ENCODE measurements around the gene ARSJ. TPM values are rescaled to one million over a fixed set of nuclear protein-coding genes. Genes with fewer than 3 reads are reported as not detected.

Gene ARSJ
- 10 to 100 TPM in 1 of 4 donors, 1 to 10 TPM in 3; 3.8 to 21.5 (median 7.8) TPM for total RNA-seq

DNA sequence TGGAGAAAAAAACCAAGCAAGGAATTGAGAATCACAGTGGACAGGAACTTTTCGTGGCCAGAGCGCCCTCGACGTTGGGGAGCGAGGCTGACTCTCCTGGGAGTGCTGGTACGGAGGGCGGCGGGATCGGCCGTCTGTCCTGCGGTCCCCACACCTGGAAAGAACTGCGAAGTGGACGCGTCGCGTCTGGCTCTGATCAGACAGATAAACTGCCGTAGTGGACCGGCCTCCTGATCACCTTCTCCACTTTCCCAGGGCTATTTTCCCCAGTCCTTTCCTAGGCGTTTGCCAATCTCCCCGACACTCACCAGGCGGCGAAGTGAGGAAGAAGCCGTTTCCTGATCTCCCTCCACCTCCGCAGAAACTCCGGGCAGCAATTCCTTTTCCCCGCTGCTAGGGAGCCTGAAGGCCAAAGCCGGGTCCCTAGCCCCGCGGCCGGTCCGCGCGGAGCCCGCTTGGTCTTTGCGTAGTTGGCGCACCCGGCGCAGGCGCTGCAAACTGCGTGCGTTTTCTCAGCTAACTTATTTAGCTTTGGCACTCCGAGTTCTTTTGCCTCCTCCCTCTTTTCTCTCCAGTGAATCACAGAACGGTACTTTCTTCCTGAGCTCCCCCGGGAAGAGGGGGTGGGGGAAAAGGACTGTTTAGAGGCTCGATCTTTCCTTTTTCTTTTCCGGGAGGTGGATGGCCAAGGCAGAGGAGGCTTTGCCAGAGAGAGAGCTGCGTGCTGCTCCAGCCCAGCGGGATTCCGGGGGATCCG is at the start of gene ARSJ:
TSS of gene ARSJ (minus strand) at position 500 of the 757 bp plus-strand sequence. CDS start 813 bp downstream, outside the sequence.
- TF ChIP-seq, protein P1, sequence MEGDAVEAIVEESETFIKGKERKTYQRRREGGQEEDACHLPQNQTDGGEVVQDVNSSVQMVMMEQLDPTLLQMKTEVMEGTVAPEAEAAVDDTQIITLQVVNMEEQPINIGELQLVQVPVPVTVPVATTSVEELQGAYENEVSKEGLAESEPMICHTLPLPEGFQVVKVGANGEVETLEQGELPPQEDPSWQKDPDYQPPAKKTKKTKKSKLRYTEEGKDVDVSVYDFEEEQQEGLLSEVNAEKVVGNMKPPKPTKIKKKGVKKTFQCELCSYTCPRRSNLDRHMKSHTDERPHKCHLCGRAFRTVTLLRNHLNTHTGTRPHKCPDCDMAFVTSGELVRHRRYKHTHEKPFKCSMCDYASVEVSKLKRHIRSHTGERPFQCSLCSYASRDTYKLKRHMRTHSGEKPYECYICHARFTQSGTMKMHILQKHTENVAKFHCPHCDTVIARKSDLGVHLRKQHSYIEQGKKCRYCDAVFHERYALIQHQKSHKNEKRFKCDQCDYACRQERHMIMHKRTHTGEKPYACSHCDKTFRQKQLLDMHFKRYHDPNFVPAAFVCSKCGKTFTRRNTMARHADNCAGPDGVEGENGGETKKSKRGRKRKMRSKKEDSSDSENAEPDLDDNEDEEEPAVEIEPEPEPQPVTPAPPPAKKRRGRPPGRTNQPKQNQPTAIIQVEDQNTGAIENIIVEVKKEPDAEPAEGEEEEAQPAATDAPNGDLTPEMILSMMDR (IDR thresholded peaks at IDR 0.05) = no peak
- no peak for DNase-seq (ENCODE audit: low spot score)
- ATAC-seq (ENCODE audit: low FRiP score) = peak; percentile 81

DNA sequence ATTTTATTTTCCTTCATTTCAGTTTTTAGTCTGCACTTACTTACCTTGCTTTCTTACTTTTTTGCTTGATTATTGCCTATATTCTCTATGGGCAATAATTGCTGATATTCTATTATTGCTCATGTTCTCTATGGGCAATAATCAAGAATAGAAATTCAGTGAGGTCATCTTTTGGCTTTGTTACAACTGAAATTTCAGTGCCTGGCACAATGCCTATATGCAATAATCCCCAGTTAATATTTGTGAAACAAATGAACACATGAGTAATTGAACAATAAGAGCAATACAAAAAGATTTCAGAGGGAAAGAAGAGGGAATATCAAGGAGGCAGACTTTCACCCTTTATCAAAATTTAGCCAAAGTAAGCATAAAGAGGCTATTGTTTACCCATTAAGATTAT is 48.6 kb upstream of the ARSJ start:
- TF ChIP-seq, protein P1 (IDR thresholded peaks at IDR 0.05) = no peak
- DNase-seq (ENCODE audit: low spot score) (no peak), ATAC-seq (ENCODE audit: low FRiP score) (no peak)

DNA sequence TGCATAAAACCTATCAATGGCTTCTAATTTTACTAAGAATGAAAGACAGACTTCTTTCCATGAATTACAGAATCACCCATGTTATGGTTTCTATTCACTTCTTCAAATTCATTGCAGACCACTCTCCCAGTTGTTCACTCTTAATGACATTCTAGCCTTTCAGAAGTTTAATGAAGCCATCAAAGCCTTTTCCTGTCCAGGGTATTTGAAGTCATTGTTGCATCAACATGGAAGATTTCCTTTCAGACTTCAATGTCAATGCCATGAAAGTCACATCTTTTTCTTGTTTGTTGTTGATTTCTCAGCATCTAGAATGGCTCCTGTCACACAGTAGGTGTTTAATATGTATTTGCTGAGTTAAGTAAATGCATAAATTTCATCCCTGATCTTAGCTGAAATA is 48.1 kb upstream of the ARSJ start:
- DNase-seq (ENCODE audit: low spot score) (no peak), ATAC-seq (ENCODE audit: low FRiP score) (no peak)
- TF ChIP-seq, protein P1 (IDR thresholded peaks at IDR 0.05) = no peak

DNA sequence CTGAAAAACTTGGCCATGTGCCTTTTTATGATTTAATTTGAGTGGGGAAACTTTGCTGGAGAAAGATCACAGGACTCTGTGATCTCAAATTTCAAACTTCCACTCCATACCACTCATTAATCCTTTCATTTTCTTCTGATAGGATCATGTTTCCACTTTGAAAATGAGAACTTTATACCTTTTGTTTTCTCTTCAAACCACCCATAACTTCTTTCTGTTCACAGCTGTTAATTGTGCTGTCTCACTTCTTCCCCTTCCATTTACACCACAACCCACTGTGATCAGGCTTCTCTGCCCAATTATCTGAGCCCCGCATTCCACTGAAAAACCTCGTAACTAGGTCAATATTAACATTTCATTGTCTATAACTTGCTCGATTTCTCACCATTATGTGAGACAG is 47.0 kb upstream of the ARSJ start:
- DNase-seq (ENCODE audit: low spot score) (no peak), ATAC-seq (ENCODE audit: low FRiP score) (no peak)
- TF ChIP-seq, protein P1 (IDR thresholded peaks at IDR 0.05) = no peak

DNA sequence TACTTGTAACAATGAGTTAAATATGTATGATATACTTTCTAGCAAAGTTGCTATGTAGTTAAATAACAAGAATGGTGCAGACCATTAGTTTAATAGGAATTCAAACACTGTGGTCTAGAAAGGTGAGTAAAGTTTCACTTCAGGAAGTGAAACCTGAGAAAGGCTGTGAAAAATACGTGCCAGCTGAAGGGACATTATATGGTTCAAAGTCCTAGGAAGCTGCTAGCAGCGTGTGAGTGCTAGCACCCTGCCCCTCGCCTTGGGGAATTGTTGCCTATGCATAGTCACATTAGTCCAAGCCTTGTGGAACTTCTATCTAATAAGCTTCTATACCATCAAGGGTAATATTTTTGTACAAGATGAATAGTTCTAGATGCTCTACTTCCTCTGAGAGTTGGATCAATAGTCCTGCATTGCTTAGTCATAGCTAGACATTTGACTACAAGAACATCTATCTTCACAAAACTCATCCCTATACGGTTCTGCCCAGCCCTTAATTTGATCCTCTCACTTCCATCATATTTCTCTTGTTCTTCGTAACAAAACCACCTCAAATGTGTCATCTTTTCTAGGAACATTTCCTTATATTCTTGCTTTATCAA is 45.8 kb upstream of the ARSJ start:
- ATAC-seq (ENCODE audit: low FRiP score) (no peak), DNase-seq (ENCODE audit: low spot score) (no peak)
- TF ChIP-seq, protein P1 (IDR thresholded peaks at IDR 0.05) = no peak

DNA sequence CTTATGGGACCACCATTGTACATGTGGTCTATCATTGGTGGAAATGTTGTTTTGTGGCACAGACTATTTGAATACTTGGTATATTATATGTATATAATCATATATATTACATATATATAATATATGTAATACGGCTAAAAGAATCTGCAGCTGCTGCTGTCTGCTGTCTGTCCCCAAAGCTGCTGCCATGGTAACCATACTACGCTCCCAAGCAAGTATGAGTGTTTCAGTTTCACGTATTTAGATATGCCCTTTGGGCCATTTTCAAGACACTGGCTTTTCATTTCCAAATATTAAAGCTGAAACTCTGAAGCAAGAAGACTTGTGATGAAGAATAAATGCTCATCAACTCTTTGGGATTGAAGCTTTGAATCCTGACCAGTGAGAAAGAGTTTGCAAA is 42.0 kb upstream of the ARSJ start:
- TF ChIP-seq, protein P1 (IDR thresholded peaks at IDR 0.05) = no peak
- no peak for ATAC-seq (ENCODE audit: low FRiP score)
- DNase-seq (ENCODE audit: low spot score) = no peak

DNA sequence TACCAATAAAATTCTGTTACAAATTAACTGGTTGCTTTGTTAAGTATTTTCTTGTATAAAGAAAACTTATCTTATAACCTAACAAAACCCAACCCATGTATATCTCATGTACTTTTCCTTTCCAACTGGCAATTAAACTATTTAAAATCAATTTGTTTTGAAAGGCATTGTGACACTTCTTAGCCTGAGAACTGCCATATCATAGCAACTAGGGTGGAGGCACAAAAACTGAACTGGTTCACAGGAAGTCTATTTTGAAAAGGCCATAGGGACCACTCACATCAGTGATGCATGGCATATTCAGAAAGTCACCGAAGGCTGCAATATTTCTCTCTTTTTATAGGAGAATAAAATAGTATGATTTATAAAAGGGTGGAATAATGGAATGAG is 40.5 kb upstream of the ARSJ start:
- DNase-seq (ENCODE audit: low spot score) (no peak), ATAC-seq (ENCODE audit: low FRiP score) (no peak)
- TF ChIP-seq, protein P1 (IDR thresholded peaks at IDR 0.05) = no peak

All from omental fat pad (tissue), 4 donors.